ENCODE measurements around the gene EBF4. TPM values are rescaled to one million over a fixed set of nuclear protein-coding genes. Genes with fewer than 3 reads are reported as not detected.

The EBF4 gene
- total RNA-seq, 1 experiment from 2014 or later = 2.7 TPM

DNA sequence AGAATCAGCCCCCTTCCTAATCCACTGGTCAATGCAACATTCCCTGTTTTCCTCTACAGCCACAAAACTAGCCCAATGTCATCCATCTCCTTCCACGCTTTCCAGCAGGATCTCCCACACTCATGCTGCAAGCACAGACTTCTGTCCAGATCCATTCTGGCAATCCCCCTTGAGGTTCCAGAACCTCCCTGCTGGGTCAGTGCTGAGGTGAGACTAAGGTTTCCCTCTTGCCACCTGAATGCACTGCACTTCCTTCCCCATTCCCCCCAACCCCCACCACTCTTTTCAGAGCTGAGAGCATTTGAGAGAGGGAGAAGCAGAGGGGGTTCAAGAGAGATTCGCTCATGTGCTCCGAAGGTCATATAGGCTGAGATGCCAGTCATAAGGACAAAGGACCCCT lies 43.9 kb downstream of the EBF4 start:
- H3K9me3 Mint-ChIP-seq = peaks cover 28% of the 10 kb centered on the region
- CTCF ChIA-PET = interaction anchor here (1.2 to 1.5 kb wide), 2 partner anchors 19 to 28 kb away, joined by 4 read pairs; no protein-coding TSS in a partner anchor
- no peak for TF ChIP-seq GABPB1 (CRISPR knock-in tag; IDR thresholded peaks at IDR 0.05)
- no peak for TF ChIP-seq RELA (CRISPR knock-in tag; IDR thresholded peaks at IDR 0.05; ENCODE audit: borderline replicate concordance)
- no peak for TF ChIP-seq SMAD4 (CRISPR knock-in tag; IDR thresholded peaks at IDR 0.05)
- no peak for TF ChIP-seq NFYB (CRISPR knock-in tag; conservative IDR thresholded peaks at IDR 0.05; ENCODE audit: low read depth)
- no peak for TF ChIP-seq ZNF671 (CRISPR knock-in tag; IDR thresholded peaks at IDR 0.05)
- no peak for TF ChIP-seq ZNF138 (CRISPR knock-in tag; conservative IDR thresholded peaks at IDR 0.05)
- TF ChIP-seq TCF7 (CRISPR knock-in tag; IDR thresholded peaks at IDR 0.05; ENCODE audit: low read depth) = no peak
- TF ChIP-seq NFATC4 (CRISPR knock-in tag; IDR thresholded peaks at IDR 0.05) = no peak
- TF ChIP-seq JAZF1 (CRISPR knock-in tag; IDR thresholded peaks at IDR 0.05) = no peak
- H3K27me3 Mint-ChIP-seq (ENCODE audit: low read depth) = peaks cover 39% of the 10 kb centered on the region
- POLR2A ChIA-PET = no interaction called here
- ATAC-seq = no peak
- peaks cover 15% of the 10 kb centered on the region for H3K4me1 Mint-ChIP-seq
- DNase-seq (ENCODE audit: low spot score) = no peak
- H3K27ac Mint-ChIP-seq = no peak overlapping the region
- H3K36me3 Mint-ChIP-seq = no peaks in the 10 kb centered on the region
- no peak overlapping the region for H3K4me3 Mint-ChIP-seq

- peak; percentile 12; the same call in 1 of the 2 replicates for ATAC-seq
- Mint-ChIP-seq H3K27me3 (ENCODE audit: low read depth) (peaks cover 44% of the 10 kb centered on the region), H3K27ac (no peak overlapping the region; the same call in 1 of the 2 replicates), H3K4me3 (no peak overlapping the region), H3K9me3 (peaks cover 16% of the 10 kb centered on the region), H3K36me3 (no peaks in the 10 kb centered on the region), H3K4me1 (peaks cover 20% of the 10 kb centered on the region)
- ChIA-PET POLR2A (interaction anchor here (0.6 kb wide), 1 partner anchor 37 kb away, joined by 3 read pairs; no protein-coding TSS in a partner anchor), CTCF (interaction anchor here (1.4 to 1.9 kb wide), 3 partner anchors 14 to 67 kb away, joined by 4 to 12 read pairs (median 4); no protein-coding TSS in a partner anchor)
- DNase-seq (ENCODE audit: low spot score) = no peak
- TF ChIP-seq NR1H2 (CRISPR knock-in tag; IDR thresholded peaks at IDR 0.05) = no peak
- TF ChIP-seq, protein P1, sequence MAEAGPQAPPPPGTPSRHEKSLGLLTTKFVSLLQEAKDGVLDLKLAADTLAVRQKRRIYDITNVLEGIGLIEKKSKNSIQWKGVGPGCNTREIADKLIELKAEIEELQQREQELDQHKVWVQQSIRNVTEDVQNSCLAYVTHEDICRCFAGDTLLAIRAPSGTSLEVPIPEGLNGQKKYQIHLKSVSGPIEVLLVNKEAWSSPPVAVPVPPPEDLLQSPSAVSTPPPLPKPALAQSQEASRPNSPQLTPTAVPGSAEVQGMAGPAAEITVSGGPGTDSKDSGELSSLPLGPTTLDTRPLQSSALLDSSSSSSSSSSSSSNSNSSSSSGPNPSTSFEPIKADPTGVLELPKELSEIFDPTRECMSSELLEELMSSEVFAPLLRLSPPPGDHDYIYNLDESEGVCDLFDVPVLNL (CRISPR knock-in tag; IDR thresholded peaks at IDR 0.05; ENCODE audit: borderline replicate concordance, low read depth) = no peak
- TF ChIP-seq ZNF263 (CRISPR knock-in tag; IDR thresholded peaks at IDR 0.05; ENCODE audit: low read depth) = no peak
- no peak for TF ChIP-seq ETV6 (CRISPR knock-in tag; IDR thresholded peaks at IDR 0.05)
- TF ChIP-seq, protein P2, sequence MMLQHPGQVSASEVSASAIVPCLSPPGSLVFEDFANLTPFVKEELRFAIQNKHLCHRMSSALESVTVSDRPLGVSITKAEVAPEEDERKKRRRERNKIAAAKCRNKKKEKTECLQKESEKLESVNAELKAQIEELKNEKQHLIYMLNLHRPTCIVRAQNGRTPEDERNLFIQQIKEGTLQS (CRISPR knock-in tag; conservative IDR thresholded peaks at IDR 0.05) = no peak
- TF ChIP-seq FOXJ3 (CRISPR knock-in tag; IDR thresholded peaks at IDR 0.05; ENCODE audit: borderline replicate concordance) = no peak
- no peak for TF ChIP-seq ZNF396 (CRISPR knock-in tag; IDR thresholded peaks at IDR 0.05; ENCODE audit: borderline replicate concordance)
- no peak for TF ChIP-seq EMX1 (CRISPR knock-in tag; IDR thresholded peaks at IDR 0.05)
- TF ChIP-seq STAT6 (CRISPR knock-in tag; conservative IDR thresholded peaks at IDR 0.05; ENCODE audit: low read depth) = no peak
- TF ChIP-seq PRDM15 (CRISPR knock-in tag; IDR thresholded peaks at IDR 0.05) = no peak
- no peak for TF ChIP-seq IRF2 (CRISPR knock-in tag; IDR thresholded peaks at IDR 0.05; ENCODE audit: borderline replicate concordance, low read depth)
- TF ChIP-seq MYBL2 (CRISPR knock-in tag; IDR thresholded peaks at IDR 0.05) = no peak
- TF ChIP-seq, protein P3, sequence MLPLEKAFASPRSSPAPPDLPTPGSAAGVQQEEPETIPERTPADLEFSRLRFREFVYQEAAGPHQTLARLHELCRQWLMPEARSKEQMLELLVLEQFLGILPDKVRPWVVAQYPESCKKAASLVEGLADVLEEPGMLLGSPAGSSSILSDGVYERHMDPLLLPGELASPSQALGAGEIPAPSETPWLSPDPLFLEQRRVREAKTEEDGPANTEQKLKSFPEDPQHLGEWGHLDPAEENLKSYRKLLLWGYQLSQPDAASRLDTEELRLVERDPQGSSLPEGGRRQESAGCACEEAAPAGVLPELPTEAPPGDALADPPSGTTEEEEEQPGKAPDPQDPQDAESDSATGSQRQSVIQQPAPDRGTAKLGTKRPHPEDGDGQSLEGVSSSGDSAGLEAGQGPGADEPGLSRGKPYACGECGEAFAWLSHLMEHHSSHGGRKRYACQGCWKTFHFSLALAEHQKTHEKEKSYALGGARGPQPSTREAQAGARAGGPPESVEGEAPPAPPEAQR (CRISPR knock-in tag; IDR thresholded peaks at IDR 0.05) = no peak
- TF ChIP-seq NFYB (CRISPR knock-in tag; conservative IDR thresholded peaks at IDR 0.05; ENCODE audit: low read depth) = no peak
- no peak for TF ChIP-seq ESRRA (CRISPR knock-in tag; IDR thresholded peaks at IDR 0.05; ENCODE audit: borderline replicate concordance)
- TF ChIP-seq, protein P4, sequence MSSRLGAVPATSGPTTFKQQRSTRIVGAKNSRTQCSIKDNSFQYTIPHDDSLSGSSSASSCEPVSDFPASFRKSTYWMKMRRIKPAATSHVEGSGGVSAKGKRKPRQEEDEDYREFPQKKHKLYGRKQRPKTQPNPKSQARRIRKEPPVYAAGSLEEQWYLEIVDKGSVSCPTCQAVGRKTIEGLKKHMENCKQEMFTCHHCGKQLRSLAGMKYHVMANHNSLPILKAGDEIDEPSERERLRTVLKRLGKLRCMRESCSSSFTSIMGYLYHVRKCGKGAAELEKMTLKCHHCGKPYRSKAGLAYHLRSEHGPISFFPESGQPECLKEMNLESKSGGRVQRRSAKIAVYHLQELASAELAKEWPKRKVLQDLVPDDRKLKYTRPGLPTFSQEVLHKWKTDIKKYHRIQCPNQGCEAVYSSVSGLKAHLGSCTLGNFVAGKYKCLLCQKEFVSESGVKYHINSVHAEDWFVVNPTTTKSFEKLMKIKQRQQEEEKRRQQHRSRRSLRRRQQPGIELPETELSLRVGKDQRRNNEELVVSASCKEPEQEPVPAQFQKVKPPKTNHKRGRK (CRISPR knock-in tag; IDR thresholded peaks at IDR 0.05; ENCODE audit: borderline replicate concordance) = no peak
- TF ChIP-seq RORB (CRISPR knock-in tag; IDR thresholded peaks at IDR 0.05) = no peak
Measured at GRCh38 chr20:2738331-2739041, 45.9 kb downstream of the EBF4 start.
